HL-60 (cell line): ENCODE results near the gene ZNF740.

Source experiments
- DNase-seq, 2 experiments: peaks; one replicate each; pipeline ENCODE4 v3.0.0-alpha.2; 2010 to 2020; ENCODE audit warnings: low read depth in 1 of 2, low spot score in 1 of 2
- H3K27ac ChIP-seq: fragments of 250-450 bp; sonication (Bioruptor Pico); replicated peaks from 2 replicates; pipeline ENCODE4 v1.5.1; 2020; ENCODE audit warnings: mild to moderate bottlenecking, moderate library complexity
- H3K27me3 ChIP-seq: fragments of 250-450 bp; sonication (Bioruptor Pico); 2 replicates; pipeline ENCODE4 v1.5.1; 2021; ENCODE audit warnings: mild to moderate bottlenecking, moderate library complexity; ENCODE audit not compliant: insufficient read depth, poor library complexity, severe bottlenecking
- H3K4me3 ChIP-seq: replicated peaks from 2 replicates; pipeline ENCODE4 v1.5.1; 2011; ENCODE audit warnings: mild to moderate bottlenecking, control low read depth, low read length; ENCODE audit not compliant: insufficient read depth
- GABPA ChIP-seq: IDR thresholded peaks from 2 replicates; pipeline ENCODE4 v1.6.1; 2012; ENCODE audit warnings: low read depth
- POLR2AphosphoS5 ChIP-seq: IDR thresholded peaks from 2 replicates; pipeline ENCODE4 v1.6.1; 2012; ENCODE audit warnings: low read depth
- SPI1 ChIP-seq: IDR thresholded peaks from 2 replicates; pipeline ENCODE4 v1.6.1; 2012; ENCODE audit warnings: low read depth, mild to moderate bottlenecking, borderline replicate concordance
- TF ChIP-seq, protein P1 (sequence below): IDR thresholded peaks from one replicate; pipeline ENCODE4 v1.5.1; 2011; ENCODE audit warnings: low read length, control low read depth, inconsistent platforms; ENCODE audit not compliant: insufficient read depth
- TF ChIP-seq, protein P2 (sequence below): IDR thresholded peaks from 2 replicates; pipeline ENCODE4 v1.6.1; 2012; ENCODE audit warnings: low read depth; ENCODE audit not compliant: insufficient replicate concordance

The ZNF740 gene

DNA sequence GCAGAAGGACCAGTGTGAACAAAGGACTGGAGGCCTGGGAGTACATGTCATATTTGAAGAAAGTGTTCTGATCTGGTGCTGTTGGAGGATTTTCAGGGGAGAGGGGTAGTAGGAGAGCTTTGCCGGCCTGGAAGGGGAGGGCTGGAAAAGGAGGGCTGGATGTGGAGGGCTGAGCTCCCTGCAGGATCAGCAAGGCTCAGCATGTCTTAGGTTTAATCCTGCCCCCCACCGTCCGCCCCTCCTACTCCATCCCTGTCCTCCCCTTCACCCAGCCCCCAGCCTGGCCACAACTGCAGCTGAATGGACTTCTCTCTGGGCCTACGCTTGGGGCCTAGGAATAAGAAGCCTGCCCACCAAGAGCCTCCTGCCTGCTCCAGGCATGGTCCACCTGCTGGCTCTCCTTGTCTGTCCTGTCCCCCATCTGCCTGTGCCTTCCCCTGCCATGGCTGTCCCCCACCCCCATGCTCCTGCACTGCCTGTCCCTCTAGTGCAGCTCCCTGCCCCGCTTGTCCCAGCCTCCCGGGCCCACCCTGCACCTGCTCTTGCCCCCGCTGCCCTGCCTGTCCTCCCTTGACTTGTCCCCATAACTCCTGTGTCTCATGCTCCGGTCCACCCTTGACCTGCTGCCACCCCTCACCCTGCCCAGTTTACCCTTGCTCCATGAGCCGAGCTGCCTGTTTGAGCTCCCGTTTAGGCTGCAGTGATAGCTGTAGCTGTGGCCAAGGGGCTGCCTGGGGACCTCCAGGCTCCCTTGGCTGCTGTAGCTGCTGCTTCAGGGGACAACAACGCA is 61.3 kb downstream of the ZNF740 start:
- no peaks in the 10 kb centered on the region for H3K27me3 ChIP-seq
- no peak for DNase-seq
- no peak for TF ChIP-seq POLR2AphosphoS5
- no peak for TF ChIP-seq GABPA
- TF ChIP-seq, protein P1, sequence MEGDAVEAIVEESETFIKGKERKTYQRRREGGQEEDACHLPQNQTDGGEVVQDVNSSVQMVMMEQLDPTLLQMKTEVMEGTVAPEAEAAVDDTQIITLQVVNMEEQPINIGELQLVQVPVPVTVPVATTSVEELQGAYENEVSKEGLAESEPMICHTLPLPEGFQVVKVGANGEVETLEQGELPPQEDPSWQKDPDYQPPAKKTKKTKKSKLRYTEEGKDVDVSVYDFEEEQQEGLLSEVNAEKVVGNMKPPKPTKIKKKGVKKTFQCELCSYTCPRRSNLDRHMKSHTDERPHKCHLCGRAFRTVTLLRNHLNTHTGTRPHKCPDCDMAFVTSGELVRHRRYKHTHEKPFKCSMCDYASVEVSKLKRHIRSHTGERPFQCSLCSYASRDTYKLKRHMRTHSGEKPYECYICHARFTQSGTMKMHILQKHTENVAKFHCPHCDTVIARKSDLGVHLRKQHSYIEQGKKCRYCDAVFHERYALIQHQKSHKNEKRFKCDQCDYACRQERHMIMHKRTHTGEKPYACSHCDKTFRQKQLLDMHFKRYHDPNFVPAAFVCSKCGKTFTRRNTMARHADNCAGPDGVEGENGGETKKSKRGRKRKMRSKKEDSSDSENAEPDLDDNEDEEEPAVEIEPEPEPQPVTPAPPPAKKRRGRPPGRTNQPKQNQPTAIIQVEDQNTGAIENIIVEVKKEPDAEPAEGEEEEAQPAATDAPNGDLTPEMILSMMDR: no peak
- no peak for TF ChIP-seq SPI1
- TF ChIP-seq, protein P2, sequence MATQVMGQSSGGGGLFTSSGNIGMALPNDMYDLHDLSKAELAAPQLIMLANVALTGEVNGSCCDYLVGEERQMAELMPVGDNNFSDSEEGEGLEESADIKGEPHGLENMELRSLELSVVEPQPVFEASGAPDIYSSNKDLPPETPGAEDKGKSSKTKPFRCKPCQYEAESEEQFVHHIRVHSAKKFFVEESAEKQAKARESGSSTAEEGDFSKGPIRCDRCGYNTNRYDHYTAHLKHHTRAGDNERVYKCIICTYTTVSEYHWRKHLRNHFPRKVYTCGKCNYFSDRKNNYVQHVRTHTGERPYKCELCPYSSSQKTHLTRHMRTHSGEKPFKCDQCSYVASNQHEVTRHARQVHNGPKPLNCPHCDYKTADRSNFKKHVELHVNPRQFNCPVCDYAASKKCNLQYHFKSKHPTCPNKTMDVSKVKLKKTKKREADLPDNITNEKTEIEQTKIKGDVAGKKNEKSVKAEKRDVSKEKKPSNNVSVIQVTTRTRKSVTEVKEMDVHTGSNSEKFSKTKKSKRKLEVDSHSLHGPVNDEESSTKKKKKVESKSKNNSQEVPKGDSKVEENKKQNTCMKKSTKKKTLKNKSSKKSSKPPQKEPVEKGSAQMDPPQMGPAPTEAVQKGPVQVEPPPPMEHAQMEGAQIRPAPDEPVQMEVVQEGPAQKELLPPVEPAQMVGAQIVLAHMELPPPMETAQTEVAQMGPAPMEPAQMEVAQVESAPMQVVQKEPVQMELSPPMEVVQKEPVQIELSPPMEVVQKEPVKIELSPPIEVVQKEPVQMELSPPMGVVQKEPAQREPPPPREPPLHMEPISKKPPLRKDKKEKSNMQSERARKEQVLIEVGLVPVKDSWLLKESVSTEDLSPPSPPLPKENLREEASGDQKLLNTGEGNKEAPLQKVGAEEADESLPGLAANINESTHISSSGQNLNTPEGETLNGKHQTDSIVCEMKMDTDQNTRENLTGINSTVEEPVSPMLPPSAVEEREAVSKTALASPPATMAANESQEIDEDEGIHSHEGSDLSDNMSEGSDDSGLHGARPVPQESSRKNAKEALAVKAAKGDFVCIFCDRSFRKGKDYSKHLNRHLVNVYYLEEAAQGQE: no peak
- H3K4me3 ChIP-seq: no peak overlapping the region
- H3K27ac ChIP-seq: no peak overlapping the region

DNA sequence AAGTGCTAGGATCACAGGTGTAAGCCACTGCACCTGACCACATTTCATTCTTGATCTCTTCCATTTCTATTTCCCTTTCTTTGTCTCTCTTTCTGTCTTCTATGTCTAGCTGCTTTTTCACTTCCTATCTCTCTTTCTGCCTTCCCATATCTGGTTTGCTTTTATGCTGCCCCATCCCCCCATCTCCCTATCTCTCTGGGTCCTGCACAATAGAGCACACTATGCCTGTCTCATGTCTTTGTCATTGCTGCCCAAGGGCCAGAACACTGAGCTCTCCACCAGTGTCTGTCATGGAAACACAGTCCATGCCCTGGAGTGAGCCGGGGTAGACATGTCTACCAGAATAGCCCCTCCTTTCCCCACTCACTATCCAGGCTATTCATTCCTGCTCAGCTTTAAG is 63.8 kb downstream of the ZNF740 start:
- Histone ChIP-seq H3K27me3 (no peaks in the 10 kb centered on the region), H3K4me3 (no peak overlapping the region), H3K27ac (no peak overlapping the region)
- TF ChIP-seq GABPA (no peak), POLR2AphosphoS5 (no peak), SPI1 (no peak)
- TF ChIP-seq, protein P1: no peak
- TF ChIP-seq, protein P2: no peak
- no peak for DNase-seq
